ENCODE measurements around the gene GPRC5C.
"Not testable (repeated sequence)": the region's sequence is repeated elsewhere in the genome, so short reads cannot be mapped to it uniquely, and the experiment has no call there.

The GPRC5C gene

GRCh38 chr17:74431568-74432423 lies at the start of gene GPRC5C:
Gene GPRC5C (plus strand): TSS chr17:74432088. CDS start chr17:74439777, 7,689 bp downstream.
- DNase-seq = no peak

- DNase-seq = no peak
Measured at GRCh38 chr17:74383141-74383540, 48.7 kb upstream of the GPRC5C start.

- DNase-seq = no peak
Measured at GRCh38 chr17:74385201-74385600, 46.7 kb upstream of the GPRC5C start.

GRCh38 chr17:74386386-74386785 lies 45.5 kb upstream of the GPRC5C start:
- no peak for DNase-seq

- DNase-seq = no peak
Measured at GRCh38 chr17:74387365-74388218, 44.3 kb upstream of the GPRC5C start.

GRCh38 chr17:74389084-74389753 lies 42.7 kb upstream of the GPRC5C start:
- DNase-seq = no peak

GRCh38 chr17:74389937-74390679 lies 41.8 kb upstream of the GPRC5C start:
- no peak for DNase-seq

GRCh38 chr17:74390680-74391653 lies 40.9 kb upstream of the GPRC5C start:
- no peak for DNase-seq

- peak; percentile 37 for DNase-seq
Measured at GRCh38 chr17:74391771-74392170, 40.1 kb upstream of the GPRC5C start.

- no peak for DNase-seq
Measured at GRCh38 chr17:74392848-74393247, 39.0 kb upstream of the GPRC5C start.

GRCh38 chr17:74393346-74393942 lies 38.4 kb upstream of the GPRC5C start:
- DNase-seq = no peak

GRCh38 chr17:74394275-74394950 lies 37.5 kb upstream of the GPRC5C start:
- no peak for DNase-seq

GRCh38 chr17:74394977-74395376 lies 36.9 kb upstream of the GPRC5C start:
- DNase-seq = no peak

- DNase-seq = no peak
Measured at GRCh38 chr17:74396567-74396966, 35.3 kb upstream of the GPRC5C start.

- no peak for DNase-seq
Measured at GRCh38 chr17:74402048-74402447, 29.8 kb upstream of the GPRC5C start.

GRCh38 chr17:74403512-74404137 lies 28.3 kb upstream of the GPRC5C start:
- no peak for DNase-seq

GRCh38 chr17:74404218-74404617 lies 27.7 kb upstream of the GPRC5C start:
- DNase-seq = no peak

GRCh38 chr17:74404789-74405188 lies 27.1 kb upstream of the GPRC5C start:
- no peak for DNase-seq

GRCh38 chr17:74405311-74405710 lies 26.6 kb upstream of the GPRC5C start:
- DNase-seq = not testable (repeated sequence)

- no peak for DNase-seq
Measured at GRCh38 chr17:74407384-74407783, 24.5 kb upstream of the GPRC5C start.
